Measurements from ENCODE around the gene GNAI1.

The GNAI1 gene

GRCh38 chr7:80153446-80153845 lies 18.8 kb downstream of the GNAI1 start:
- TF ChIP-seq, protein P1, sequence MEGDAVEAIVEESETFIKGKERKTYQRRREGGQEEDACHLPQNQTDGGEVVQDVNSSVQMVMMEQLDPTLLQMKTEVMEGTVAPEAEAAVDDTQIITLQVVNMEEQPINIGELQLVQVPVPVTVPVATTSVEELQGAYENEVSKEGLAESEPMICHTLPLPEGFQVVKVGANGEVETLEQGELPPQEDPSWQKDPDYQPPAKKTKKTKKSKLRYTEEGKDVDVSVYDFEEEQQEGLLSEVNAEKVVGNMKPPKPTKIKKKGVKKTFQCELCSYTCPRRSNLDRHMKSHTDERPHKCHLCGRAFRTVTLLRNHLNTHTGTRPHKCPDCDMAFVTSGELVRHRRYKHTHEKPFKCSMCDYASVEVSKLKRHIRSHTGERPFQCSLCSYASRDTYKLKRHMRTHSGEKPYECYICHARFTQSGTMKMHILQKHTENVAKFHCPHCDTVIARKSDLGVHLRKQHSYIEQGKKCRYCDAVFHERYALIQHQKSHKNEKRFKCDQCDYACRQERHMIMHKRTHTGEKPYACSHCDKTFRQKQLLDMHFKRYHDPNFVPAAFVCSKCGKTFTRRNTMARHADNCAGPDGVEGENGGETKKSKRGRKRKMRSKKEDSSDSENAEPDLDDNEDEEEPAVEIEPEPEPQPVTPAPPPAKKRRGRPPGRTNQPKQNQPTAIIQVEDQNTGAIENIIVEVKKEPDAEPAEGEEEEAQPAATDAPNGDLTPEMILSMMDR (IDR thresholded peaks at IDR 0.05), result no peak

DNA sequence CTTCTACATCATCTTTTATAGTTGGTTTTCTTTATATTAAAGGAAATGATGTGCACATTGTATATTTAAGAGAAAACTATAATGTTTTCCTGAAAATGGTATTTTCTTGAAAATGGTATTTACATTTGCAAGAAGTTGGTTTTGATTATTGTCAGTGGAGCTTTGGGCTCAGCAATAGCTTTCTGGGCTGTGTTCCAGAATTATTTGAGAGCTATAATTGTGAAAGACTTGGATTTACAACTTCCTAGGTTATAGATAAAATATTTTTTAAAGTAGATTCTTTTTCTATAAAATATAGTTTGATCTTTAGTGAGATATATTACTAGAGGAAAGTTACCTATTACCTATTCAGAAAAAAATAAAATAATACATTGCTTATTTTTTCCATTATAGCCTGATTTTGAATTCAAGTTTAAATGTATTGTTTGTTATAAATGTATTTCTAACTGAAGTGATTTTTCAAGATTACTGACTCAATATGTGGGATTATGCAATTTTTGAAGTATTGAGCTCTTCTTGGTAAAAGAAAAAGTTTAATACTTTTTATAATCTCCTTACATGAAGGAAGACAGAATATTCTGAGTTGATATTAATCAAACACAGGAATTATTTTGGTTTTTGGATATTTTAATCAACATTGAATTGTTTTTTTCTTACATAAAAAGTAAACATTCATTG lies 20.2 kb downstream of the GNAI1 start:
- TF ChIP-seq, protein P1 (IDR thresholded peaks at IDR 0.05), result no peak

- TF ChIP-seq, protein P1 (IDR thresholded peaks at IDR 0.05), result no peak
These were observed 20.7 kb downstream of the GNAI1 start for GRCh38 chr7:80155374-80155773.

GRCh38 chr7:80159802-80160201 lies 25.2 kb downstream of the GNAI1 start:
- TF ChIP-seq, protein P1 (IDR thresholded peaks at IDR 0.05), result no peak

DNA sequence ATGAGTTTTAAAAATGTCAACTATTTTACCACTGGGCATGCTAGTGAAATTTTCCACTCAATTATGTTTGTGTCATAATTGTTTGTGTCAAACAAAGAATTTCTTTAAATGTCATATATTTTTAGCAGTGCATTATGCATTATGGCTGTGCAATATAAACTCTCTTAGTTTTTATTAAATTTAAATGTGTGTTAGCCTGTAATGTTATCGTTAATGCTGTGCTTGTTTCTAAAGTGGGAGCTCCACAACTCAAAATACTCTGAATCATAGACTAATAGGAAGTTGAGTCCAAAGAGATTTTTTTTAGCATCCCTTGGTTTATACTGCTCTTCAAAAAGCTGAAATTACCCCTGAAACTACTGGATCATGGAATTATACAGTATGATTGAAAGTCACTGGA lies 26.8 kb downstream of the GNAI1 start:
- TF ChIP-seq, protein P1 (IDR thresholded peaks at IDR 0.05), result no peak

DNA sequence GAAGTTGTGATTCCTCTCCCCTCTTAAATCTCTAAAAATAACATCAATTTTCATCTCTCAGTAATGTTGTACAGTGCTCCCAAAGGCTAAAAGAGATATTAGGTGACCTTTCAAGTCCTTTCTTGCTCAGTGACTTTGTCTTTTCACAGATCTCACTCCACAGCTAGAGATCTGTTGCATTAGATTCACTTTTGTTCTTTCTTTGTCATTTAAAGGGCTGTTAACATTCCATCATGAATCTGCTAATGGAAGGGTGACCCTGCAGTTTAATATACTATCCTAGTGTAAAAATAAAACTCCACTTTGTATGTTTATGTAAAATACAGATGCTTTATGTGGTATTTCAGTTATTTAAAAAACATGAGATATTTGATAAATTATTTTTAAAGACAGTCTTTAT lies 30.5 kb downstream of the GNAI1 start:
- TF ChIP-seq, protein P1 (IDR thresholded peaks at IDR 0.05), result no peak

DNA sequence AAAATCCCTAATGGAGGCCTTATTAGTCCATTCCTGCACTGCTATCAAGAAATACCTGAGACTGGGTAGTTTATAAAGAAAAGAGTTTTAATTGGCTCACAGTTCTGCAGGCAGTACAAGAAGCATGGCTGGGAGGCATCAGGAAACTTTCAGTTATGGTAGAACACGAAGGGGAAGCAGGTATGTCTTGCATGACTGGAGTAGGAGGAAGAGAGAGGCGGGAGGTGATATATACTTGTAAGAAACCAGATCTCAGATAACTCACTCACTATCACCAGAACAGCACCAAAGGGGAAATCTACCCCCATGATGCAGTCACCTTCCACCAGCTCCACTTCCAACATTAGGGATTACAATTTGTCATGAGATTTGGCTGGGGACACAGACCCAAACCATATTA lies 35.8 kb downstream of the GNAI1 start:
- TF ChIP-seq, protein P1 (IDR thresholded peaks at IDR 0.05), result no peak

DNA sequence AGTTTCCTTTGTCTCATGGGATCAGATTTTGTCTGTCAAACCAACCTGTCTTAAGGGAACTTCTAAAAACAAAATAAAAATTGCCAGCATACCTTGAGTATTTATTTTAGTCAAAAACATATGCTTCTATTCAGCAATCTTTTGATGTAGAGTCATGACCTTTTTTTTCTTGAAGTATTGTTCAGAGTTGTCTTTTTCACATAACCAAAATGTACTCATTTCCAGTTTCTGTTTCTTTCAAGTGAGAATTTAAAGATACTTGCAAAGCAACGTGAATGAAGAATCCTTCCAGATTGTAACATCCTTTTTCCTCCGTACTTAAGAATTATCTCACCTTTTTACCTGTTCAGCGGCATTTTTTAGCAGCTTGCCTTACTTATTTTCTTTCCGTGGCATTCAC lies 37.8 kb downstream of the GNAI1 start:
- TF ChIP-seq, protein P1 (IDR thresholded peaks at IDR 0.05), result no peak

Data from LNCAP (cell line).